Measurements from ENCODE around the gene IRF2BP1. TPM values are rescaled to one million over a fixed set of nuclear protein-coding genes. Genes with fewer than 3 reads are reported as not detected.
A peak's percentile ranks its signal among the peaks of the same experiment; 100 is the strongest.

Gene IRF2BP1
- total and polyA plus RNA-seq, 2 of the 13 experiments (the other 11 are each of a cell fraction or from before 2014, with no cell fraction given), result 4.3 to 14.3 TPM

DNA sequence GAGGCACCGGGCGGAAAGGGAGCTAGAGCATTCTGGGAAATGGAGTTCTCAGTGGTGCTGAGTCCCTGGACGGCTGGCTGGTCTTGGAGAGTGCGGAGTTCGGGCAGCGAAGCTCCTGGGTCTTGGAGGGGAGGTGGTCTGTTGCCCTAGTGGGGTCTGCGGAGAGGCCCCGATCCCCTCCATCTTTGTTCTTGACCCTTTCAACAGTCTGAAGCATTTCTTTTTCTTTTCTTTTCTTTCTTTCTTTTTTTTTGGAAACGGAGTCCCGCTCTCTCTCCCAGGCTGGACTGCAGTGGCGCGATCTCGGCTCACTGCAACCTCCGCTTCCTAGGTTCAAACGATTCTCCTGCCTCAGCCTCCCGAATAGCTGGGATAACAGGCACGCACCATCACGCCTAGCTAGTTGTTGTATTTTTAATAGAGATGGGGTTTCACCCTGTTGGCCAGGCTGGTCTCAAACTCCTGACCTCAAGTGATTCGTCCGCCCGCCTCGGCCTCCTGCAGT lies 22.6 kb downstream of the IRF2BP1 start:
- Histone ChIP-seq H3K4me3 (replicated peaks in 1 of 3; ENCODE audit: insufficient read depth in 1 of 3, low read depth in 2 of 3, low read length in 3 of 3) (peak overlapping the region; percentile 90 to 97 (median 92)), H3K27ac (ENCODE audit: extremely low read length, insufficient read depth, low read length) (peak overlapping the region; percentile 50), H3K27me3 (ENCODE audit: control insufficient read depth in 1 of 2, insufficient read depth in 2 of 2, low read length in 2 of 2) (no peaks in the 10 kb centered on the region; a peak in 1 of 5 replicates), H3K79me2 (ENCODE audit: insufficient read depth, low read length) (peaks cover 64% of the 10 kb centered on the region), H4K20me1 (ENCODE audit: insufficient read depth, low read length) (0 out of 2 replicates have a peak, but pooled peaks cover 14% of the 10 kb centered on the region), H3K9ac (ENCODE audit: insufficient read depth, low read depth, low read length) (peak overlapping the region; percentile 80), H3K36me3 (replicated peaks in 1 of 2; ENCODE audit: control insufficient read depth in 1 of 2, insufficient read depth in 2 of 2, low read length in 2 of 2) (peaks cover 3 to 10% of the 10 kb centered on the region in 2 experiments; a peak in 2 of 5 replicates), H2AFZ (ENCODE audit: low read length) (no peak overlapping the region), H3K9me3 (ENCODE audit: low read length) (no peaks in the 10 kb centered on the region), H3K4me2 (ENCODE audit: low read depth, low read length) (peak overlapping the region; percentile 84), H3K4me1 (ENCODE audit: insufficient read depth, low read length) (peaks cover 45% of the 10 kb centered on the region)
- FAIRE-seq (no peak), DNase-seq (ENCODE audit: low spot score) (no peak), ATAC-seq (peak; percentile 5)
- no TSS peak for BruUV-seq (replicated peaks)
- in situ Hi-C loops (cut with HindIII; ENCODE audit: extremely low pct_ligation_motif_present, low pct_unique_long_range_greater_than_20kb), result no loop called here
- CTCF ChIA-PET (ENCODE audit: low intra/inter-chr PET ratio, low total read pairs), result interaction anchor here (1.1 to 5.8 kb wide), 2 partner anchors 20 to 46 kb away, joined by 4 to 263 read pairs; partner anchors contain the start of gene IRF2BP1
- intact Hi-C loops (cut with micrococcal nuclease; ENCODE audit: unreplicated experiment), result loop anchor here (1.0 kb wide), 2 partner anchors 11 to 20 kb away; no protein-coding TSS in a partner anchor
- under 1% methylated on average over 17 of the region's 22 CpGs for WGBS (ENCODE audit: low lambda C conversion rate)
- POLR2A ChIA-PET, result interaction anchor here (0.6 to 13.2 kb wide), 18 partner anchors 9 to 1301 kb away, joined by 3 to 388 read pairs (median 6); partner anchors contain the start of genes CCDC61, DMWD, IRF2BP1 and MYPOP
- TF ChIP-seq ZNF232 (CRISPR knock-in tag; IDR thresholded peaks at IDR 0.05; ENCODE audit: borderline replicate concordance) (no peak), KDM1A (CRISPR knock-in tag; IDR thresholded peaks at IDR 0.05) (no peak), ETV6 (CRISPR knock-in tag; conservative IDR thresholded peaks at IDR 0.05) (no peak), ZNF562 (CRISPR knock-in tag; IDR thresholded peaks at IDR 0.05; ENCODE audit: borderline replicate concordance) (no peak), TBX2 (CRISPR knock-in tag; IDR thresholded peaks at IDR 0.05; ENCODE audit: borderline replicate concordance) (0 out of 2 replicates have a peak, but pooled peaks have one; percentile 16), CEBPB (IDR thresholded peaks at IDR 0.05; ENCODE audit: borderline replicate concordance, low read depth, low read length) (no peak), RAD21 (CRISPR knock-in tag; IDR thresholded peaks at IDR 0.05) (no peak), ZNF317 (CRISPR knock-in tag; IDR thresholded peaks at IDR 0.05) (no peak), KDM4B (CRISPR knock-in tag; IDR thresholded peaks at IDR 0.05) (0 out of 2 replicates have a peak, but pooled peaks have one; percentile 2)
- TF ChIP-seq, protein P1, sequence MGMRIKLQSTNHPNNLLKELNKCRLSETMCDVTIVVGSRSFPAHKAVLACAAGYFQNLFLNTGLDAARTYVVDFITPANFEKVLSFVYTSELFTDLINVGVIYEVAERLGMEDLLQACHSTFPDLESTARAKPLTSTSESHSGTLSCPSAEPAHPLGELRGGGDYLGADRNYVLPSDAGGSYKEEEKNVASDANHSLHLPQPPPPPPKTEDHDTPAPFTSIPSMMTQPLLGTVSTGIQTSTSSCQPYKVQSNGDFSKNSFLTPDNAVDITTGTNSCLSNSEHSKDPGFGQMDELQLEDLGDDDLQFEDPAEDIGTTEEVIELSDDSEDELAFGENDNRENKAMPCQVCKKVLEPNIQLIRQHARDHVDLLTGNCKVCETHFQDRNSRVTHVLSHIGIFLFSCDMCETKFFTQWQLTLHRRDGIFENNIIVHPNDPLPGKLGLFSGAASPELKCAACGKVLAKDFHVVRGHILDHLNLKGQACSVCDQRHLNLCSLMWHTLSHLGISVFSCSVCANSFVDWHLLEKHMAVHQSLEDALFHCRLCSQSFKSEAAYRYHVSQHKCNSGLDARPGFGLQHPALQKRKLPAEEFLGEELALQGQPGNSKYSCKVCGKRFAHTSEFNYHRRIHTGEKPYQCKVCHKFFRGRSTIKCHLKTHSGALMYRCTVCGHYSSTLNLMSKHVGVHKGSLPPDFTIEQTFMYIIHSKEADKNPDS (CRISPR knock-in tag; IDR thresholded peaks at IDR 0.05), result no peak
- TF ChIP-seq, protein P2, sequence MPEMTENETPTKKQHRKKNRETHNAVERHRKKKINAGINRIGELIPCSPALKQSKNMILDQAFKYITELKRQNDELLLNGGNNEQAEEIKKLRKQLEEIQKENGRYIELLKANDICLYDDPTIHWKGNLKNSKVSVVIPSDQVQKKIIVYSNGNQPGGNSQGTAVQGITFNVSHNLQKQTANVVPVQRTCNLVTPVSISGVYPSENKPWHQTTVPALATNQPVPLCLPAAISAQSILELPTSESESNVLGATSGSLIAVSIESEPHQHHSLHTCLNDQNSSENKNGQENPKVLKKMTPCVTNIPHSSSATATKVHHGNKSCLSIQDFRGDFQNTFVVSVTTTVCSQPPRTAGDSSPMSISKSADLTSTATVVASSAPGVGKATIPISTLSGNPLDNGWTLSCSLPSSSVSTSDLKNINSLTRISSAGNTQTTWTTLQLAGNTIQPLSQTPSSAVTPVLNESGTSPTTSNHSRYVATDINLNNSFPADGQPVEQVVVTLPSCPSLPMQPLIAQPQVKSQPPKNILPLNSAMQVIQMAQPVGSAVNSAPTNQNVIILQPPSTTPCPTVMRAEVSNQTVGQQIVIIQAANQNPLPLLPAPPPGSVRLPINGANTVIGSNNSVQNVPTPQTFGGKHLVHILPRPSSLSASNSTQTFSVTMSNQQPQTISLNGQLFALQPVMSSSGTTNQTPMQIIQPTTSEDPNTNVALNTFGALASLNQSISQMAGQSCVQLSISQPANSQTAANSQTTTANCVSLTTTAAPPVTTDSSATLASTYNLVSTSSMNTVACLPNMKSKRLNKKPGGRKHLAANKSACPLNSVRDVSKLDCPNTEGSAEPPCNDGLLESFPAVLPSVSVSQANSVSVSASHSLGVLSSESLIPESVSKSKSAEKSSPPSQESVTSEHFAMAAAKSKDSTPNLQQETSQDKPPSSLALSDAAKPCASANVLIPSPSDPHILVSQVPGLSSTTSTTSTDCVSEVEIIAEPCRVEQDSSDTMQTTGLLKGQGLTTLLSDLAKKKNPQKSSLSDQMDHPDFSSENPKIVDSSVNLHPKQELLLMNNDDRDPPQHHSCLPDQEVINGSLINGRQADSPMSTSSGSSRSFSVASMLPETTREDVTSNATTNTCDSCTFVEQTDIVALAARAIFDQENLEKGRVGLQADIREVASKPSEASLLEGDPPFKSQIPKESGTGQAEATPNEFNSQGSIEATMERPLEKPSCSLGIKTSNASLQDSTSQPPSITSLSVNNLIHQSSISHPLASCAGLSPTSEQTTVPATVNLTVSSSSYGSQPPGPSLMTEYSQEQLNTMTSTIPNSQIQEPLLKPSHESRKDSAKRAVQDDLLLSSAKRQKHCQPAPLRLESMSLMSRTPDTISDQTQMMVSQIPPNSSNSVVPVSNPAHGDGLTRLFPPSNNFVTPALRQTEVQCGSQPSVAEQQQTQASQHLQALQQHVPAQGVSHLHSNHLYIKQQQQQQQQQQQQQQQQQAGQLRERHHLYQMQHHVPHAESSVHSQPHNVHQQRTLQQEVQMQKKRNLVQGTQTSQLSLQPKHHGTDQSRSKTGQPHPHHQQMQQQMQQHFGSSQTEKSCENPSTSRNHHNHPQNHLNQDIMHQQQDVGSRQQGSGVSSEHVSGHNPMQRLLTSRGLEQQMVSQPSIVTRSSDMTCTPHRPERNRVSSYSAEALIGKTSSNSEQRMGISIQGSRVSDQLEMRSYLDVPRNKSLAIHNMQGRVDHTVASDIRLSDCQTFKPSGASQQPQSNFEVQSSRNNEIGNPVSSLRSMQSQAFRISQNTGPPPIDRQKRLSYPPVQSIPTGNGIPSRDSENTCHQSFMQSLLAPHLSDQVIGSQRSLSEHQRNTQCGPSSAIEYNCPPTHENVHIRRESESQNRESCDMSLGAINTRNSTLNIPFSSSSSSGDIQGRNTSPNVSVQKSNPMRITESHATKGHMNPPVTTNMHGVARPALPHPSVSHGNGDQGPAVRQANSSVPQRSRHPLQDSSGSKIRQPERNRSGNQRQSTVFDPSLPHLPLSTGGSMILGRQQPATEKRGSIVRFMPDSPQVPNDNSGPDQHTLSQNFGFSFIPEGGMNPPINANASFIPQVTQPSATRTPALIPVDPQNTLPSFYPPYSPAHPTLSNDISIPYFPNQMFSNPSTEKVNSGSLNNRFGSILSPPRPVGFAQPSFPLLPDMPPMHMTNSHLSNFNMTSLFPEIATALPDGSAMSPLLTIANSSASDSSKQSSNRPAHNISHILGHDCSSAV (CRISPR knock-in tag; IDR thresholded peaks at IDR 0.05; ENCODE audit: borderline replicate concordance), result no peak
- TF ChIP-seq, protein P3, sequence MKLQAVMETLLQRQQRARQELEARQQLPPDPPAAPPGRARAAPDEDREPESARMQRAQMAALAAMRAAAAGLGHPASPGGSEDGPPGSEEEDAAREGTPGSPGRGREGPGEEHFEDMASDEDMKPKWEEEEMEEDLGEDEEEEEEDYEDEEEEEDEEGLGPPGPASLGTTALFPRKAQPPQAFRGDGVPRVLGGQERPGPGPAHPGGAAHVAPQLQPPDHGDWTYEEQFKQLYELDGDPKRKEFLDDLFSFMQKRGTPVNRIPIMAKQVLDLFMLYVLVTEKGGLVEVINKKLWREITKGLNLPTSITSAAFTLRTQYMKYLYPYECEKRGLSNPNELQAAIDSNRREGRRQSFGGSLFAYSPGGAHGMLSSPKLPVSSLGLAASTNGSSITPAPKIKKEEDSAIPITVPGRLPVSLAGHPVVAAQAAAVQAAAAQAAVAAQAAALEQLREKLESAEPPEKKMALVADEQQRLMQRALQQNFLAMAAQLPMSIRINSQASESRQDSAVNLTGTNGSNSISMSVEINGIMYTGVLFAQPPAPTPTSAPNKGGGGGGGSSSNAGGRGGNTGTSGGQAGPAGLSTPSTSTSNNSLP (IDR thresholded peaks at IDR 0.05; ENCODE audit: low read depth, low read length), result no peak

All from HepG2 (cell line).